ENCODE data around the gene DOCK4.

Gene DOCK4

DNA sequence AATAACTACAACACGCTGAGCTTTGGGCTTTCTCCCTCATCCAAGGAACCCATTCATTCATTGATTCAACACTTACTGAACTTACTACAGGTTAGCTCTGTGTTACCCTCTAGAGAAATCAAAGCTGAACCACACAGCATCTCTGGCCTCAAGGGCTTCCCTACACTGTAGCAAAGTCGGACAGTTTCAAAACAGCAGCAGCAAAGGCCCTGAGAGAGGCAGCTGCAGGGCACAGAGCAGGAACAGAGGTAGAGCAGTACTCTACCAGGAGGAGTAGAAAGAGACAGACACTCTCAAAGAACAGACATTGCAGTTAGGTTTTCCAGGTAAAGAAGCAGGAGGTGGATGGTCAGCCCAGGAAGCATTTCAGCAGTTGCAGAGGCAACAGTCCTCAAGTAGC, 16.1 kb downstream of the DOCK4 start:
- no peak for DNase-seq

GRCh38 chr7:112189691-112190090, 16.5 kb downstream of the DOCK4 start:
- DNase-seq, result no peak

- no peak for DNase-seq
Observed at GRCh38 chr7:112188257-112188656, 17.9 kb downstream of the DOCK4 start.

GRCh38 chr7:112186300-112186699, 19.9 kb downstream of the DOCK4 start:
- no peak for DNase-seq

DNA sequence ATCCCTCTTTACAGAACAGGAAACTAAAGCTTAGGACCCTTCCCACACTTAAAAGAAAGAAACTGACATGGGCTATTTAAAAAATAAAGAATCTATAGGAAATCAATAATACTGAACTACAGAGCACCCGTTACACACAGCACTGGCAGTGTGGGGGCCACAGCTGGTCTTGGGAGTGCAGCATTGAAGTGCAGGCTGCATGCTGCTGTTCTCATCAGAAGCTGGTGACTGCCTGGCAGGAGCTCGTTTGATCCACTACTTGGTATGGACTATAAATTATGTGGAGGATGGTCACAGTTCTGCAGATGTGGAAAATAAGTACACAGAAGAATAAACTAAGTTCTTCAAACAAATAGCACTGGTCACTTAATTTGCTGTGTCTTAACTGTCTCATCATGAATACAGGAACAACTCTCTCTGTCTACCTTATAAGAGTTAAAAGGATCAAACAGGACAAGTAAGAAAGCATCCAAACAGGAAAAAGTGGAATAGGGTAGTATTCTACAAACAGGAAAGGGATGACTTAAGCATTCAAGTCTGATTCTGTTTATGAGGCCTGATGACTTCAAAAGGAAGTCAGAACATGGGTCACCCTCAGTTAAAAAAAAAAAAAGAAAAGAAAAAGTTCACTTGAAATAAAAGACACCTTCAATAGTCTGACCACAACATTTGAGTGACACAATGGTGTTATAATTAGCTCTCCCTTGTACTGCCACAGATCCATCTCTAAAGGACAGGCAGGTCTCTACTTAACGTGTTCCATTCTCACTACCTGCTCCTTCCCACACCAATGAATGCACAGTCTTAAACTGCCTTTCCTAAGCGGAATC, 21.0 kb downstream of the DOCK4 start:
- no peak for DNase-seq

DNA sequence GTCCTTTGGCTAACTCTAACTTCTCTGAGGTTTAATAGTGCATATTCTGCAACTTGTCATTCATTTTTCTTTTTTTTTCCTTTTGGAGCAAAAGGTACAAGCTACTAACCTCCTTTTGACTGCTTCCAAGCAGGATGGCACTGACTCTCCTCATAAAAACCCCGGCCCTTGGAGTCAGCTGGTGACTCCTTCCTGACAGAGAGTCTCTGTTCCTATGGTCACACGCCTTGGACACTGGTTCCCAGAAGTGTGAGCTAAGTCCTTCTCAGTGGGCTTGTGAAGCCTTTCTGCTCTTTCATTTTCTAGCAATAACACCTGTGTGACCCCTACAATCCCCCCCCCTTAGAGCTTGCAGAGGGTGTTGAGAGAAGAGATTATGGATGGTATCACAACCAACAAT, 21.7 kb downstream of the DOCK4 start:
- no peak for DNase-seq

GRCh38 chr7:112183266-112183665, 22.9 kb downstream of the DOCK4 start:
- no peak for DNase-seq

DNA sequence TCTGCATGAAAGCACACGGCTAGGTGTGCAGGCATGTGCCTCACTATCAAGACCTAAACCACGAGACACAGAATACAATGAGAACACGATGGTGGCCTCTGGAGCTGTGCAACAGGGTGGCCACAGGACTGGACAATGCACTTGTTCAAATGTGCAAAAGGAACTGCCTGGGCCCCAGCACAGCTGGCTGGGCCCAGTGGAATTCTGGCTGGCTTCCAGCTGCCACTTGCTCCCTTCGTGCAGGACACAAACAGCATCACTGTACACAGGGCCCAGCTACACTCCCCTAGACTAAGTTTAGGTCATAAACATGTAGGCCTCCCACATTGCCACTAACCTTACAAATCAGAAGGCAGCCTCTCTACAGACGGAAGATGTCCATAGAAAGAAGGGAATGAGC, 23.4 kb downstream of the DOCK4 start:
- no peak for DNase-seq

- no peak for DNase-seq
Observed at GRCh38 chr7:112180223-112180622, 26.0 kb downstream of the DOCK4 start.

DNA sequence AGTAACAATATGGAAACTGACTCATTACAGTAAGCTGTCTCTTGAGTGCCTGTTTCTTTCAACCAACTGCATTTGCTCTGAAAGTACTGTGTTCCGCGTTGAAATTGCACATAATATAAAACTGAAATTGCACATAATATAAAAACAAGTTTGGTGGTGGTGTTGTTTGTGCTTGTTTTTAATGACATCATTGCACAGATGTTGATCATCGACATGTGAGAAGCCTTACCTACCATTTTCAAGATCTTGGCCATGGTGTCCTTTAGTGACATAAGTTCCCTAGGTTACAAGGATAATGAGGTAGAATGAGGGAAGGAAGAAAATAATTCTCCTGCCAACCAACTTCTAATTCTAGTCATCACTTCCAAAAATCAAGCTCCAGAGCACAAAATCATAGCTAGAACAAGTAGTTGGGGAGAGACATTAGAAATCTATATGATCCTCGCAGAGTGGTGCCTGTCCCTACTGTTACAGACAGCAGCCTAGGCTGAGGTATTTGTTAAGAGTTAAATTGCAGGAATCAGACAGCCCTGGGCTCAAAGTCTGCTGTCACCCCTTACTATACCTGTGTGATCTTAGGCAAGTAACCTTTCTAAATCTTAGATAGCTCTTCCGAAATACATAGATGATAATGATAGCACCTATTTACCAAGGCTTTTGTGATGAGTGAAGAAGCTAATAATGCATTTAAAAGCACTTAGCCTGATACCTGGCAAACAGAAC, 29.3 kb downstream of the DOCK4 start:
- no peak for DNase-seq

- DNase-seq, result no peak
Observed at GRCh38 chr7:112176241-112176640, 30.0 kb downstream of the DOCK4 start.

DNA sequence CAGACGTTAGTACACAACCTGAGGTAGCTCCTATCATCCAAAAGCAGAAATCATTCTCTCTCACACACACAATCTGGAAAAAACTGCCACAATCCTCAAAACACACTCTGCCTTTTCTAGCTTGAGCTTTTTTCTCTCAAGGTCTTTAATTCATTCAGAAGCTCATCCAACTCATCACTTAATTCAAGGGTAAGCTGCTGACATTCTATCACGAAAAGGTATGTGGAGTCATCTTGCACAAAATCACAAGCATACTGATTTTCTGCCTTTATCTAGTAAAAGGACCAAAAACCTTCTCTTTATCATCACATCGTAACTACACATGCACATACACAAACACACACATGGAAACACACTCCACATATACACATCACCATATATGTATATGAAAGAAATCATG, 32.0 kb downstream of the DOCK4 start:
- no peak for DNase-seq

DNA sequence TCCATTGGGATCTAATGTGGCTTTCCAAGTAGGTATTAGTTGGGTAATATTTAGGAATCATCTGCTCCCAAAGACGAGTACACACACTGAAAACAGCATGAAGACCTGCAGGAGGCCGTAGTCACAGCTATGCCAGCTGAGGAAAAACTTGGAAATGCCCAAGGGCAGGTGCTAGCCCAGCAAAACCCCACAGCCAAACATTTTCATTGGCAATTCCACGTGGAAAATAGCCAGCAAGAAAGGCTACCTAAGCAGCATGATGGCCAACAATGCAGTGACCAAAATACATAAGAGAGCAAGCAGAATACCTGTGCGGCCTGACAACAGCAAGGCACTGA, 32.7 kb downstream of the DOCK4 start:
- no peak for DNase-seq

- no peak for DNase-seq
Observed at GRCh38 chr7:112172870-112173567, 33.2 kb downstream of the DOCK4 start.

- no peak for DNase-seq
Observed at GRCh38 chr7:112171673-112172072, 34.5 kb downstream of the DOCK4 start.

DNA sequence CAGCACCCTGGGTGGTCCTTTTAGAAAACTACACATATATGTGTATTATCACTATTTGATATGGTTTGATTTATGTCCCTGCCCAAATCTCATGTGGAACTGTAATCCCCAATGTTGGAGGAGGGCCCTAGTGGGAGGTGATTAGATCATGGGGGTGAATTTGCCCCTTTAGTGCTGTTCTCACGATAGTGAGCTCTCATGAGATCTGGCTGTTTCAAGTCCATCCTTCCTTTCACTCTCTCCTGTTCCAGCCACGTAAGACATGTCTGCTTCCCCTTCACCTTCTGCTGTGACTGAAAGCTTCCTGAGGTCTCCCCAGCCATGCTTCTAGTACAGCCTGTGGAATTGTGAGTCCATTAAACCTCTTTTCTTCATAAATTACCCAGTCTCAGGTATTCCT, 37.3 kb downstream of the DOCK4 start:
- DNase-seq, result no peak

DNA sequence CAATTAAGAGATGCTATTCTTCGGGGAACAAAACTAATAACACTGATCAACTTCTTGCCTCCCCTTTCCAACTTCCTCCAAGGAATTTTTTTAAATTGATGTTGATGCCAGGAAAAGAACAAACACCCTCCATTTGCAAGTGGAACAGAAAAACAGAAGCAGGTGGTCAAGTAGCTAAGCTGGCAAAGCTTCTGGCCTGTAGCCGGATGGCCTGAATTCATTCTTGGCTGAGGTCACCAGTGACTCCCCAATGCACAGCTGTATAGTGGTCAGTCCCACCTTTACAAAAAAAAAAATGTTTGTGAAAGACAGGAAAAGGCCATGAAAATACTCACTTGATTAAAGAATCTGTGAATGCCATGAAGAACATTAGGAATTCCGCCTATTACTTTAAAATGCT, 39.1 kb downstream of the DOCK4 start:
- no peak for DNase-seq

DNA sequence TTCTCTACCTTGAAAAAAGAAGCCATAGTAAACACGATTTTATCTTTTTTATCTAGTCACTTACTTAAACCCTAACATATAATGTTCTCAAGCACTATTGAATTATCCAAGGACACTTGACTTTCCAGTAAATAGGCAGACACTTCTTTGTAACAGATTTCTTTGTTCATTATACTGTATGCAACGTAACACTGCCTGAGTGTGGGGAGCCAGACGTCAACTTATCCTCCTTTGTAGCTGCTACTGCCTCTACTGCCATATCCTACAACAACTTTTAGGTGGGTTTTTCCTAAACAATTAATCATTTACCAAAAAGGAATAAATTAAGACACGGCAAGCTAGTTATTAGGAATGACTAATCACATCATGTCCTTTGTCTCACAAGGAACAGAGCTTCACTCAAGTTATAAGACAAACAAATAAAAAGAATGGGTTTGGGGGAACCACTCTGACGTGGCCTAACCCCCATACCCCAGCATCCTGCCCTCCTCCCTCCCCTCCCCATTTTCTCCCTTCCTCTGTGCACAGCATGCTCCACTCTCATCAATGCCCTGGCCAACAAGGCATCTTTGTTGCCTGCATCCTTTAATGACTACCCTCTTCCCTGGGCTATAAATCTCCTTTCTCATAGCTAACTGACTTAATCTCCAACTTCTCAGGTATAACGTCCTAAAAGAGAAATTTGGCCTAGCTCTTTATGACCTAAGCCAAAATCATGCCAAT, 43.3 kb downstream of the DOCK4 start:
- DNase-seq, result no peak

DNA sequence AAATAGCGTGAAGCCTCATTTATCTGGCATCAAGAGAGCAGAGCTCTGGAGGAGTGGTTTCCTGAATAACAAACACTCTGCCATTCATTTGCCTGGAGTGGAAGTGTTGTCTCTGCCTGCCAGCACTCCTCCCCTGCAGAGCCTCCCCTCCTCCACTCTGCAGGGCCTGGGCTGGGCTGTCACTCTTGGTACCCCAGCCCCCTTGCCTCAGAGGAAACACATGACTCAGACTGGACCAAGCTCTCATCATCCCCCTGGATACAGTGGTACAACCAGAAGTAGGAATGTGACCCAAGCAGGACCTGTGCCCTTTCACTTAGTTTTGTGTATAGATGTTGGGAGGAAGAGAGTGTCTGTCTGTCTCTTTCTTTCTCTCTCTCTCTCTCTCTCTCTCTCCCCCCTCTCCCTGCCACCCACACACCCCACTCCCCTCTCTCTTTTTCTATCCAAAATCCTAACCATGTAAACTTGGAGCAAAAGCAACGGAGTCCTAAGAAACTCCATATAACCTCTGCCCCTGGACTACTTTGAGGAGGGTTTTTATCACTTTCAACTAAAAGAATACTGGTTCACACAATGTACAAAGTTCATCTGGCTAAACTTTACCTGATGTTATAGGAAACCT, 43.9 kb downstream of the DOCK4 start:
- DNase-seq, result no peak

DNA sequence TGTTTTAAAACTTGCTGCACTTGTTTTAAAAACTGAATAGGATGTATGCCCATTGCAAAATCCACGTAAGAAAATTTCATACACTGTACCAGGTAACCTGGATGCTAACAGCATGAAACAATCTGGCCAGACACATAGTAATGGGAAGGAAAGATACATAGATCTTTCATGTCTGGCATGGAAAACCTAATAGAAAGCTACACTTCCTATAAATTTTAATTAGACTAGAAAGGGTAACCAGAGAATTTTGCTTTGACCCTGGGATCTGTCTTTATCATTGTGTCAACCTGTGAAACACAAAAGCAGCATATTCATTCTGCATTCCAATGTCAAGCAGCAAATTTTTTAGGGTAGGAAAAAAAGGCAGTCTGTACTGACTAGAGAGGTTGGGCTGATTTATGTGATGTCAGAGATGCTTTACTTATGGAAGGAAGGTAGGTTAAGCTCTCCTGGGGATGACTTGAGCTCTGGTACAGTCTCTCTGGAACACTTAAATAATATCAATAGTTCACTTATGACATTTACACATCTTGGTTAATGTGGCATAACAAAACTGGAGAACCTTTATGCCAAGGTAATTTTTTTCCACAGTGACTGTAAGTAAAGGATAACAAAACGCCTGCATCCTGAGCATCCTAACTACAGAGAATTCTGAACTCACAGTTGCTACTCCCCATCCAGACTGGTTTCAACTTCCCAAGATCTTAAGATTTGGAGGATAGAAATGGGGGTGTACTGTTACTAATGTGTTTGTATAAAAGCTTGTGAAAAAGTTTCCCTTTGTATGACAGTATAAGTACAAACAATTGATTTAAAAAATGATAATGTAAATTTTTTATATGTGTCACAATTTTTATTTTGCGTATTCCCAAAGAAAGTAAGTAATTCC, 44.7 kb downstream of the DOCK4 start:
- no peak for DNase-seq

GRCh38 chr7:112160771-112161150, 45.4 kb downstream of the DOCK4 start:
- DNase-seq, result no peak

Measured in activated CD4-positive, alpha-beta T cell treated with anti-CD3 and anti-CD28 coated beads, Interleukin-2, amount 50 U/mL, for 1 hour (primary cell).